GM12891 (cell line): Measurements from ENCODE around the gene CAMTA1.
"Not testable (repeated sequence)": the region's sequence is repeated elsewhere in the genome, so short reads cannot be mapped to it uniquely, and the experiment has no call there.

Source experiments
- DNase-seq: peaks from one replicate; pipeline ENCODE4 v3.0.0; 2011; ENCODE audit warnings: low spot score; ENCODE audit not compliant: insufficient read length
- FAIRE-seq: peaks from 2 replicates; lab custom pipeline; 2011; peaks lifted over from hg19 to GRCh38; lab: Jason Lieb, UNC
- PAX5 ChIP-seq: IDR thresholded peaks from 2 replicates; pipeline ENCODE4 v1.6.1; 2011; ENCODE audit warnings: low read length, moderate library complexity, mild to moderate bottlenecking; ENCODE audit not compliant: insufficient read depth, severe bottlenecking
- POLR2A ChIP-seq: IDR thresholded peaks from 2 replicates; pipeline ENCODE4 v1.6.1; 2011; ENCODE audit warnings: low read depth, low read length, control low read depth
- POLR2AphosphoS5 ChIP-seq: IDR thresholded peaks from 2 replicates; pipeline ENCODE4 v1.6.1; 2011; ENCODE audit warnings: low read depth, low read length, control low read depth
- POU2F2 ChIP-seq: IDR thresholded peaks from 2 replicates; pipeline ENCODE4 v1.6.1; 2011; ENCODE audit warnings: low read depth, mild to moderate bottlenecking, control low read depth, low read length, moderate library complexity
- SPI1 ChIP-seq: IDR thresholded peaks from 2 replicates; pipeline ENCODE4 v1.6.1; 2011; ENCODE audit warnings: low read depth, low read length, control low read depth
- TAF1 ChIP-seq: IDR thresholded peaks from 2 replicates; pipeline ENCODE4 v1.6.1; 2011; ENCODE audit warnings: low read depth, low read length, control low read depth

The CAMTA1 gene

GRCh38 chr1:7686301-7686850 is 901.1 kb downstream of the CAMTA1 start:
- no peak for FAIRE-seq
- no peak for DNase-seq
- no peak for TF ChIP-seq POLR2A
- TF ChIP-seq PAX5 = no peak
- TF ChIP-seq POLR2AphosphoS5 = no peak
- no peak for TF ChIP-seq POU2F2
- TF ChIP-seq SPI1 = no peak
- TF ChIP-seq TAF1 = no peak

GRCh38 chr1:7687411-7687810 is 902.2 kb downstream of the CAMTA1 start:
- no peak for DNase-seq
- FAIRE-seq = no peak
- no peak for TF ChIP-seq POLR2A
- TF ChIP-seq TAF1 = no peak
- TF ChIP-seq POU2F2 = no peak
- no peak for TF ChIP-seq PAX5
- TF ChIP-seq SPI1 = no peak
- no peak for TF ChIP-seq POLR2AphosphoS5

GRCh38 chr1:7688659-7689058 is 903.4 kb downstream of the CAMTA1 start:
- FAIRE-seq = no peak

GRCh38 chr1:7689307-7689706 is 904.1 kb downstream of the CAMTA1 start:
- DNase-seq, FAIRE-seq: not testable (repeated sequence)

More at GRCh38 chr1:7688659-7689058, 903.4 kb downstream of the CAMTA1 start:
- no peak for TF ChIP-seq TAF1
- TF ChIP-seq POU2F2 = no peak
- no peak for TF ChIP-seq POLR2A
- DNase-seq = no peak

GRCh38 chr1:7690076-7690475 is 904.8 kb downstream of the CAMTA1 start:
- FAIRE-seq = no peak
- TF ChIP-seq POLR2A (no peak), SPI1 (no peak), POLR2AphosphoS5 (no peak), PAX5 (no peak), TAF1 (no peak), POU2F2 (no peak)
- DNase-seq = no peak

GRCh38 chr1:7690496-7691182 is 905.4 kb downstream of the CAMTA1 start:
- TF ChIP-seq POLR2A (no peak), TAF1 (no peak), SPI1 (no peak), POLR2AphosphoS5 (no peak), POU2F2 (no peak), PAX5 (no peak)
- DNase-seq (no peak), FAIRE-seq (no peak)

- DNase-seq (no peak), FAIRE-seq (no peak)
- TF ChIP-seq POU2F2 (no peak), SPI1 (no peak), TAF1 (no peak), PAX5 (no peak), POLR2AphosphoS5 (no peak), POLR2A (no peak)
Measured at GRCh38 chr1:7691576-7691975, 906.3 kb downstream of the CAMTA1 start.

GRCh38 chr1:7692005-7692404 is 906.8 kb downstream of the CAMTA1 start:
- DNase-seq = no peak
- TF ChIP-seq PAX5 (no peak), POU2F2 (no peak), TAF1 (no peak), POLR2A (no peak), SPI1 (no peak), POLR2AphosphoS5 (no peak)
- FAIRE-seq = no peak

GRCh38 chr1:7693037-7693436 is 907.8 kb downstream of the CAMTA1 start:
- not testable (repeated sequence) for DNase-seq, FAIRE-seq

- no peak for TF ChIP-seq PAX5
- TF ChIP-seq POU2F2 = no peak
- TF ChIP-seq SPI1 = no peak
- TF ChIP-seq POLR2AphosphoS5 = no peak
- TF ChIP-seq POLR2A = no peak
- FAIRE-seq = no peak
- DNase-seq = no peak
Measured at GRCh38 chr1:7693662-7694061, 908.4 kb downstream of the CAMTA1 start.
